Measurements from ENCODE around the gene SEC22C.
"Not testable (repeated sequence)": the region's sequence is repeated elsewhere in the genome, so short reads cannot be mapped to it uniquely, and the experiment has no call there.

SEC22C gene

DNA sequence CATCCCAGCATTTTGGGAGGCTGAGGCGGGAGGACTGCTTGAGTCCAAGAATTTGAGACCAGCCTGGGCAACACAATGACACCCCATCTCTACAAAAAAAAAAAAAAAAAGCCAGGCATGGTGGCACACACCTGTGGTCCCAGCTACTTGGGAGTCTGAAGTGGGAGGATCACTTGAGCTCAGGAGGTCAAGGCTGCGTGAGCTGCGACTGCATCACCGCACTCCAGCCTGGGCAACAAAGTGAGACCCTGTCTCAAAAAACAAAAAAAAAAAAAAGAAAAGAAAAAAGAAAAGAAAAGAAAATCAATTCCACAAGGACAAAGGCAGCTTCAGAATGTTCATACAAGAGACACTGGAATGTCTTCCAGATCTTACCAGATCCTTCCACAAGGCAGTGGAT lies 2.4 kb downstream of the SEC22C start:
- not testable (repeated sequence) for DNase-seq

DNA sequence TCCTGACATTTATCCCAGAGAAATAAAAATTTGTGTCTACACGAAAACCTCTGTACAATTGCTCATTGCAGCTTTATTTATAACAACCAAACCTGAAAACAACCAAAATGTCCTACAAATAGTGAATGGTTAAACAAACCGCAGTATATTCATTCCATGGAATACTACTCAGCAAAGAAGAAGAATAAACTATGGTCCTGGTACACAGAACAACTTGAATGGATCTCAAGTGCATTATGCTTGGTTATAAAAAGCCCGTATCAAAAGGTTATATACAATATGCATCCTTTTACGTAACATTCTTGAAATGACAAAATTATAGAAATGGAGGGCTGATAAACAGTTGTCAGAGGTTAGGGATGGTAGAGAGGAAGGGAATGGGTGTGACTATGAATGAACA lies 3.7 kb downstream of the SEC22C start:
- DNase-seq: no peak

DNA sequence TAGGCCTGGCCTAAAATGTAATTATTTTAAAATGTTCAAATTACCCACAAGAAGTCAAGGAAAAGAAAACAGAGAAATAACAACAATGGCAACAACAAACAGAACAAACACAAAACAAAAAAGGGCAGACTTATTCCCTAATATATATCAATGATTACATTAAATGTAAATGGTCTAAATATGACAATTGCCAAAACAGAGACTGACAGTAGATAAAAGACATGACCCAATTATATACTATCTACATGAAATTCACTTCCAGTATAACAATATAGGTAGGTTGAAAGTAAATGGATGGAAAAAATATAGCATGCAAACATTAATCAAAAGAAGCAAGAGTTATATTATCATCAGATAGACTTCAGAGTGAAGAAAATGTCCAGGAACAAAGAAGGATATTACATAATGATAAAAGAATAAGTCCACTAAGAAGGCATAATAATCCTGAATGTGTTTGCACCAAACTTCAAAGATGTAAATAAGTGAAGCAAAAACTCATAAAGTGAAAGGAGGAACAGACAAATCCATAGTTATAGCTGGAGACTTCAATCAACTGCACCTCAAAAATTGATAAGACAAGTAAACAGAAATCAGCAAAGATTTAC lies 6.5 kb downstream of the SEC22C start:
- no peak for DNase-seq

DNA sequence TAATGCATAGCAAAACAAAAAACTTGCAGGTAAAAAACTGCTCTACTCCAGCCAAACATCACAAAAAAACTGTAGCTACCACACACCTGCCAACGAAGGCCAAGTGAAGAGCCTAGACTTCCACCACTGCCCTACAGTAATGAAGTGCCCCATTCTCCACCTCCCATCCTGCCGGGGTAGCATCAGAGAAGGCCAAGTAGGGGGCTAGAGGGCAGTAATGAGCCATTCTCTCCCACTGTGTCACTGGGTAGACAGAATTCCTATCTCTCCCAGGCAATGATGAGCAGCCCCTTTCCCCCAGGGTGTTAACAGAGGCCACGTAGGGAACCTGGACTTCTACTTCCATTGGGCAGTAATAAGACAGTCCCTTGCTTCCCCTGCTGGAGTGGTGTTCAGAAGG lies 9.5 kb downstream of the SEC22C start:
- DNase-seq: no peak

DNA sequence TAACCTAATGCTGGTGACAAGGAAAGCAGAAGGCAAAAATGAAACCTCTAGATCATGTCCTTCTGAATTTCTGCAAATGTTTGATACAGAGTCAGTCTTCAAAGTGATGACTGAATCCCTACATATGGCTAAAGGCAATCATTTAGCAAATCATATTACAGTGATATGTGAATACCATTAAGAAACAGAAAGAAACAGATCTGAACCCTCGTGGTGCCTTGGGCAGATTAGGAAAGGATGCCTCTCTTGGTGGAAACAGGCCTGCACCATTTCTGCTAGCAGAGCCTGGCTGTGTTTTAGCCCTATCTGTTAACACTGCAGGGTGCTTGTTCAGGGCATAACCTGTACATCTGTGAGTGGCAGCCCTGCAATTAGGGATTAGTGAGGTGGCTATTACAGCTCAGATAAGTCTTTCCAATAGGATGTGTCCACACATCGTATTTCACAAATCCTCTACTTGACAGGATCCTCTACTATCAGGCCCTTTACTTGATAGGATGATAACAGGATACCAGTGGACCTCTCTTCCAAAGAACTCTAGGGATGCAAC lies 12.1 kb downstream of the SEC22C start:
- DNase-seq: no peak

DNA sequence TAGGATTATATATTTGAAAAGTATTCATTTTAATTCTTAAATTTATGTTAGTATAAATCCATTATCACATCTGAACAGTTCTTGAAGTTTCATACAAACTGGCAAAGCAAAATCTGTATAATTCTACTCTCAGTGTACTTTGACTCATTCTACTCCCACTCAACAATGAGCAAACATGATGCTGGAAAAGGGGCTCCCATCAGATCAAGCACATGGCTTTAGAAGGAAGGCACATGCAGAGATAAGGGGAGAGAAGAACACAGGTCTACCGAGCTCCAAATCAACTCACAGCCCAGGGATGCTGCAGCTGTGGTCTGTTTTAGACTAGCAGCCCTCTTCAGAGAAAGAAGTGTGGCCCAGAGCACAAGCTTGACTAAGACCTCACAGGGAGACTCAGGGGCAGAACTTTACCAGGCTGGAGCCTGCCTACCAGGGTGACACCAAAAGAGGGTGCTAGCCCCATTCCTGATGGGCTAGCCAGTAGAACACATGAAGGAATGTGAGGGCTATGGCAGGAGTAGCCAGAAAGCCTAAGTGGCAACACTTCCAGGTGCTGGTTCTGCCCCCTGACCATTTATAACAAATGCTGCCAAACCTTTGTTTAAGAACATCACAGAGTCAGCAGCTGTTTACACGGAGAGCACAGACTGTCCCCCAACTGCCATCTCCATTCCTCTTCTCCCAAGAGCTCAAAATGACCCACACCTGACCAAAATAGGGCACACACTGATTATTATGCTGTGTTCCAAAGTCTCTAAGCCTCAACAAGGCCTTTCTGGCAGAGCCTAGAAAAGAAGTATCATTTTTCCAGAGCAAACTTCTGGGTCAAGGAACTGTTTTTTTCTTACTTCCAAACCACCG lies 19.5 kb downstream of the SEC22C start:
- DNase-seq: no peak

DNA sequence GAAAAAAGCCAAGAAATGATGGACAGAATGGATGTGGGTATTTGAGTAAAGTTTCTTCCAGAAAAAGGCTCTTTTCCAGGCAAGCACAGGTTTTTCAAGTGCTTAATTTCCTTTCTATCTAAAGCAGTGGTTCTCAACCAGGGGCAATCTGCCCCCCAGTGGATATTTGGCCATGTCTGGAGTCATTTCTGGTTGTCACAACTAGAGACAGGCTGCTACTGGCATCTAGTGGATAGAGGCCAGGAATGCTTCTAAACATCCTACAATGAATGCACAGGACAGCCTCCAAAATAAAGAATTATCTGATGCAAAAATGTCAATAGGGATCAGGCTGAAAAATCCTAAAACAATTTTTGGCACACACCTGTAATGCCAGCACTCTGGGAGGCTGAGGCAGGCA lies 23.9 kb downstream of the SEC22C start:
- no peak for DNase-seq

DNA sequence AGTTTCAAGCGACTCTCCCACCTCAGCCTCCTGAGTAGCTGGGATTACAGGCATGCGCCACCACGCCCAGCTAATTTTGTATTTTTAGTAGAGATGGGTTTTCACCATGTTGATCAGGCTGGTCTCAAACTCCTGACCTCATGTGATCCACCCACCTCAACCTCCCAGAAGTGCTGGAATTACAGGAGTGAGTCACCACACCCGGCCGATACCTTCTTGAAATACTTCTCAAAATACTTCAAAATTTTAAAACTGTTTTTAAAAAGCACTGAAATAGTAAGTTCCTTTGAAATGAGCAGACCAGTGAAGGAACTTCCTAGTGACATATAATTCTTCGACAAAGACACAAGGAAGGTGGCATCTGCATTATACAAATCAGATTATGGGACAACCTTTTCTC lies 24.9 kb downstream of the SEC22C start:
- not testable (repeated sequence) for DNase-seq

DNA sequence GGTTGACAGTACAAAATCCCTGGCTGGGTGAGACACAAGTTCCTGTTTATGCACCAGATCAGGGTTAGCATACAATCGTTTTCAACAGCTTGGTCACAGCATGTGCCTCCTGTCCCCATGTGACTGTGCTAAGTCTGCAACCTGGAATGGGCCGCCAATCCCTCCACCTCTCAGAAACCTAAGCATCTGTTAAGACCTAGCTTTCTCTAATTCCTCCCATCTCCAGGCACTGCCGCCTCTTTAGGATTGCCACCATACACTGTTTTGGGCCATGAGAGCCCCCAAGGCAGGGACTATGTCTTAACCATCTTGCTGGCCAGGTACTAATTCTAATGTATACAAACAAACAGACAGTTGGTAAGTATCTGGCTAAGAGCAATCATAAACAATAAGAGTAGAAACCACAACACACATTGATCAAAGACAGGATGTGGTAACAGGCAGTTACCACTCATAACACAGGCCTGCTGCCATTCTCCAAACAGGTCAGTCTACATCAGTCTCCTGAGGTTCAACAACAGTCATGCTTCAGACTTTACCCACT lies 25.6 kb downstream of the SEC22C start:
- DNase-seq: no peak

DNA sequence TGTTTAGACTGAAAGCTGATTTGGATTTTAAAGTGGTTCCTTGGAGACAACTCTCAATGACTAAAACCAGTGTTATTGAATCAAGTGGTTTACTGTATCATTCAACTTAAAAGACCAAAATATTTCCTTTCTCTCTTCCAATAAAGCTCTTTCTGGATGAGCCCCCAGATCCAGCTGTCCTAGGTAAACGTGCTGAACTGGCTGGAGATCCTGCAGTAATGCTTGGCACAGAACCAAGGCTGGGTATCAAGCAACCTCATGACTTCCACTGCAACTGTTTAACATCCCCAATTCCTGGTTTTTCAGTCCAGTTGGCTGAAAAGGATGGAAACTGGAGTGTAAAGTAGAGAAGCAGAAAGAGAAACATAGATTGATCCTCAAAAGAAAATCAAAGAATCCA lies 28.9 kb downstream of the SEC22C start:
- no peak for DNase-seq

DNA sequence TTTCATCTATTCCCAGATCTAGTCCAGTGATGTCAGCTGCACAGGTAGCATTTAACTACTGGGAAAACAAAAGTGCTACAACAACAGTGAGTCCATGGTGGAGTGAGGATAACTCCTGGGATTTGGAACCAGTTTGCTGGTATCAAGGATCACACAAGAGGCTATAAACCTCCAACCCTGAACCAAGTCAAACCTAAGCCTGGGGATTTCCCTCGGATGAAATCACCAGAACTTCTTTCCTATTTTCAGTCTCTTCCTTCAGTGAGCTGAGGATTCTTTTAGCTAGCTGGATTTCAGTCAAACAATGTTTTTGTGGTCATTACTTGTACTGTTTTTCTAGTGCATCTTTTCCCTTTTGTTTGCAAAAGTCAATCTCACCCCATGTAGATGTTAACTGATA lies 31.5 kb downstream of the SEC22C start:
- DNase-seq: no peak

DNA sequence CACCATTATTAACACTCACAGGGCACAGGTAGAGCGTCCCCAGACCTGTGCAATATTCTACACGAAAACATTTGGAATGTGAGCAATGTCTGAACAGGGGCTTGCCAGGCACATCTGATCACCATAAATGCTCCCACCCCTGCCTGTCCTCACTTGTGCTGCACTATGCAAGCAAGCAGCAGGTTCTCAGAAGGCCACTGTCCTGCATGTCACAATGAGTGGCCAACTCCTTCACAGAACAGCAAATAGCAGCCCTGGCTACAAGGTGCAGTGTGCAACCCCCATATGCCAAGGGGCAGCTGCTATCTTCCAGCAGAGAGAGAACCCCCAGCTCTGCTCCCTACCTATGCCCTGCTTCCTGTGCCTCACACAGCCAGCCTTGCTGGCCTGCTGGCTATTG lies 32.6 kb downstream of the SEC22C start:
- no peak for DNase-seq

DNA sequence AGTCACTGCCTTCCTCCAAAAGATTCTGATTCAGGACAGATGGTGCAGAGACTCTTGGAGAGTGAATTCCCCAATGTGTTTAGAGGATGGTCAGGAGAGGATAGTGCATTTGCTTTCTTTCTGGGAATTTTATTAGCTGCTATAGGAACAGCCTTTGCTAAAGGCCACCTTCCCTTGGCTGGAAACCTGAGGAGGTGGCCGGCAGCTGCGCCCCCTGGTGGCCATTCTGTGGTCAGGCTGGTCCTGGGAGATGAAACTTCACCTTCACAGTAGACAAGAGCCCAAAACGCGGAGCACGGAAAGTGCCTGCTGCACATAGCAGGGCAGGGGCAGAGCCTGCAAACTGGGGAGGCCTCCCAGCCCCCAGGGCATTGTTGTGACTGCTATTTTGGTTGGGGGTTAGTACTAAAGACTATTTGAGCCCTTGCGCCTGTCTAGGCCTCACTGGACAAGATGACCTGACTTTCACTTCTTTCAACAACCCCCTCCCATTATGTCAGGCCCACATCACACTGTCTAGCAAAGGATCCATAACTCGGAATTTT lies 34.3 kb downstream of the SEC22C start:
- DNase-seq: peak; percentile 8

DNA sequence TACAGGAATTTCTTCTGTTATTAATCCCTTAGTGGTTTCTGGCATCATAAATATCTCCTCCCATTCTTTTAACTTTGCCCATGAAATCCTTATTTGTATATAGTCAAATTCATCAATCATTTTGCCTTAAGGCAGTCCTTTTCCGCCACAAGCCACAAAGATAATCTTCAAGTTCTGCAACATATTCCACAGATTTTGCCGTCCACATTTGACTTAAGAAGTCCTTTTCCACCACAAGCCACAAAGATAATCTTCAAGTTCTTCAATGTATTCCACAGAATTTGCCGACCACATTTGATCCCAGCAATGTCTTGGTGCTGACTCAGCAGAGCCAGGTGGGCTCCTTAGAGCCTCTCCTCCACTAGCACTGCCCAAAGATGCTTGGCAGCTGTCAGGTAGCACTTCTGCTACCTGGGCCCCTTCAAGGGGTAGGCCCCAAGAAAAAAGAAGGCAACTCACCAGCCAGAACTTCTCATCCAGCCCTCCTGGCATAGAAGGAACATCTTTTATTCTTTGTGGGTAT lies 35.0 kb downstream of the SEC22C start:
- DNase-seq: no peak

DNA sequence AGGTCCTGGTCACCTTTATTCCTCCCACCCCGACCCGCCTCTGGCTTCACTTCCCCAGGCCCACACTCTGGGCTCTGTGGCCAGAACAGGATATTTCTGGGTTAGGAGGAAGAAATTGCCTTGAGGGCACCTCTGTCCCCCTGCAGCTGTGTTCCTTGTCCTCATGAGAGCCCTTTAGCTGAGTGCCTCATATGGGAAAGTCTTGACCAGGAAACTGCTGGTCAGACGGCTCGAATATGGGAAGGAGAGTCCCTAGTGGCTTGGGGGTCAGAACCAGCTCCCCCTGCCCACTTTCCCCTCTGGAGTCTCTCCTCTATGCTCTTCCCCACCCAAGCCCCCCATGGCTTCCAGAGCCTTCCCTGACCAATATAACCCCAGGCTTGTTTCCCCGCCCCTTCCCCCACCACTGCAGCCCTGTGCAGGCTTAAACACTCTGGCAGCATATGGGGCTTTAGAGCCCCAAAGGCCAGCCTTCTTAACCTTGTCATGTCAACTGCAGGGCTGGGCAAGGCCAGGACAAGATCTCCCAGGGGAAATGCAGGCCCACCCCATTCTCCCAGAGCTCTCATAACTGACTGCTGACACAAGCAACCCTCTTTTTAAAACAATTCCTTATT lies 36.4 kb downstream of the SEC22C start:
- DNase-seq: no peak

DNA sequence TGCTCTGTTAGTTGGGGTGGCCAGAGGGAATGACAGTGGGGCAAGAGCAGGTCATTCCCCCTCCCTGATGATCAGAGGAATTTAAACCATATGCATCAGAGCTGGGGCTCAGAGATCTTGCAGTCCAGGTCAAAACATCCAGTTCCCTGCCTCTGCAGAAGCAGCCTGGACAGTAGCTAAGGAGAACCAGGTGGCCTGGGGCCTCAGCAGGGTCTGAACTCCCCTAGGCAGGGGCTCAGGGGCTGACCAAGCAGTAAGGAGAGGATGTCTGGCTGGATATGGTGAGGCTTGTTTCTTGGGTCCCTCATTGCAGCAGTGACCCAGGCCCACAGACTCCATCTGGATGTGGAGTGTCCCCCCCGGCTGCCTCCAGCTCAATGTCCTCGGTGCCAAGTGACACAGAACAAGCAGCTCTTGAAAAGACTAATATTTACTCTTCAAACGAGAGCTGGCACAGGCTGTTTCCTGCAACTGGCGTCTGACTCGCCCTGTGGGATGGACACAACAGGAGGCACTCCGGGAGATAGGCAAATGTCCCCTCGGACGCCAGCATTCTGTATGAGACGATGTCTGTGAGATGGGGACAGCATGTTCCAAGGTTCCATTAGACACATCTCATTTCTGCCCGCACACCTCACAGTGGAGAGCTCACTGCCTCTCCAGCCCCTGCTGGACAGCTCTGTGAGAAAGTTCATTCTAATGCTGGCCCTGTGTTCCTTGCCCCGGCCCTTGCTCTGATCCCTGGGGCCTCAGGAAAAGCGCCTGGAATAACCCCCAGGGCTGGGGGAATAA lies 37.1 kb downstream of the SEC22C start:
- DNase-seq: no peak

DNA sequence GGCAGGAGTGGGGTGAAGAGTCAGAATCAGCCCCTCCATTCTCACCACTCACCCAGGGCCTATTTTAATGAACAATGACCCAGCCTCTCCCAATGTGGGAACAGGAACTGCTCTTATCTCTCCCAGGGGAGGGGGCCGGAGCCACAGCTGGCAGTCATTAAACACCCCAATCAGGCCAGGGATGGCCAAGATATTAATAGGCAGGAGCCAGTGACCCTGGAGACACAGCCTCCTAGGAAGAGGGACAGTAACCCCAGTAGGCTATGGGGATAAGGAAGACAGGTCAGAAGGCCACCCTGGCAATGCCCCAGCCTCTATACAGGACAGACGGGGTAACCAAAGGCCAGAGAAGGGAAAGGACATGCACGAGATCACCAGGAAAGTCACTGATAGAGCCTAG lies 40.7 kb downstream of the SEC22C start:
- no peak for DNase-seq

DNA sequence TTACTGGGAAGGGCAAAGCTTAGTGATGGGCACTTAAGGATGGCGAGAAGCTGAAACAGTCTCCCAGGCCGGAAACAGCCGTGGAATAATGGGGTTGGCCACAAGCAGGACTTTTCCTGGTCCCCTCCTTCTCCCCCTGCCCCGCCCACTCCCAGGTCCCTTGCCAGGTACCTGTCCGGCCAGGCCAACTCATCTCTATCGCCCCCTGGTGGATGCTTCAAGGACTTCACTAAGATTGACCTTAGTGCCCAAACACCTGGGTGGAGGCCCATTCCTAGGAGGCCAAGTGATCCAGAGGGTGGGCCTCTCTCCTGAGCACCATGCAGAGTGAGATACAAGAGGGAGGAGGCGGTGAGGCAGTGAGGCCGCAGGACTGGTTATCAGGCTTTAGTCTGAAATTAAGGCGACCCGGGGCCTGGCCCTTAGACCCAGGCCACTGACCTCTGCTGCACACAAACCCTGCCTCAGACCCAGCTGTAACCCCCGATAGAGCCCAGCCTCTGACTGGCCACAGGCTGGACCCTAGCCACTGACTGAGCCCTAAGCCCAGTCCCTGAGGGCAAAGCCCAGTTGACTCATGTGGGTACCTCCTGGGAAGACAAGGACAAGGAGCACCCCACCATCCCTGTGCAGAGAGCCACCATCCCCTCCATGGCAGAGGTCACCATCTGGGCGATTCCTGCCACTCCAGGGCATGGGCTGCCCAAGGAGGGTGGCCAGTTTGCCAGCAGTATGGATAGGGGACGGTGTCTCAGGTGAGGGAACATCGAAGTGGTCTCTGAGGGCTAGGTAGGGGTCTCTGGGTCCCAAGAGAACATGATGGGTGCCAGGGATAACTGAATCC lies 41.7 kb downstream of the SEC22C start:
- DNase-seq: no peak

DNA sequence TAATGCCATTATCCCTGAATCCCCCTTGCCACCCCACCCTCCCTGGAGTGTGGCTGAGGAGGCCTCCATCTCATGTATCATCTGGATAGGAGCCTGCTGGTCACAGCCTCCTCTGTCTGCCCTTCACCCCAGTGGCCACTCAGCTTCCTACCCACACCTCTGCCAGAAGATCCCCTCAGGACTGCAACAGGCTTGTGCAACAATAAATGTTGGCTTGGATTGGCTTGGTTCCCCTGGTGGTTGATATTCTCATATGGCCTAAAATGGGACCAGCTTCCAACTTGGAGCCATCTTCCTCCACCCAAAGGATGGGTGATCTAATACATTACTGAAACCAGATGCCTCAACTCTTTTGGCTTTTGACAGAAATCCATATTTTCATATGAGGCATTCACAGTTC lies 44.4 kb downstream of the SEC22C start:
- no peak for DNase-seq

DNA sequence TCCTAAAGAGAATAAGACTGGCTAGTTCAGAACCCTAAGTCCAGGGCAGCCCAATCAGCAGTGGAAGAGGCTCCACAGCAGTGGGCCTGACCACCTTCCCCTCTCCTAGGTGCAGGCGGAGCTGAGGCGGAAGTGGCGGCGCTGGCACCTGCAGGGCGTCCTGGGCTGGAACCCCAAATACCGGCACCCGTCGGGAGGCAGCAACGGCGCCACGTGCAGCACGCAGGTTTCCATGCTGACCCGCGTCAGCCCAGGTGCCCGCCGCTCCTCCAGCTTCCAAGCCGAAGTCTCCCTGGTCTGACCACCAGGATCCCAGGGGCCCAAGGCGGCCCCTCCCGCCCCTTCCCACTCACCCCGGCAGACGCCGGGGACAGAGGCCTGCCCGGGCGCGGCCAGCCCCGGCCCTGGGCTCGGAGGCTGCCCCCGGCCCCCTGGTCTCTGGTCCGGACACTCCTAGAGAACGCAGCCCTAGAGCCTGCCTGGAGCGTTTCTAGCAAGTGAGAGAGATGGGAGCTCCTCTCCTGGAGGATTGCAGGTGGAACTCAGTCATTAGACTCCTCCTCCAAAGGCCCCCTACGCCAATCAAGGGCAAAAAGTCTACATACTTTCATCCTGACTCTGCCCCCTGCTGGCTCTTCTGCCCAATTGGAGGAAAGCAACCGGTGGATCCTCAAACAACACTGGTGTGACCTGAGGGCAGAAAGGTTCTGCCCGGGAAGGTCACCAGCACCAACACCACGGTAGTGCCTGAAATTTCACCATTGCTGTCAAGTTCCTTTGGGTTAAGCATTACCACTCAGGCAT lies 45.6 kb downstream of the SEC22C start:
- DNase-seq: no peak

All from DMS 273 treated with DMSO at 0.1 percent for 48 hours (cell line).